Measurements from ENCODE around the gene UGT3A2.

Gene UGT3A2

GRCh38 chr5:36006163-36006562 lies 60.5 kb downstream of the UGT3A2 start:
- no peak for DNase-seq (ENCODE audit: low read depth)

- no peak for DNase-seq (ENCODE audit: low read depth)
Measured at GRCh38 chr5:36001032-36001431, 65.7 kb downstream of the UGT3A2 start.

- DNase-seq (ENCODE audit: low read depth) = no peak
Measured at GRCh38 chr5:35999547-35999946, 67.1 kb downstream of the UGT3A2 start.

- DNase-seq (ENCODE audit: low read depth) = no peak
Measured at GRCh38 chr5:35996076-35996475, 70.6 kb downstream of the UGT3A2 start.

GRCh38 chr5:35990941-35991611 lies 75.6 kb downstream of the UGT3A2 start, which contains the start of gene UGT3A1:
Gene UGT3A1 (minus strand): TSS chr5:35991390. CDS start chr5:35991240, 150 bp downstream.
- no peak for DNase-seq (ENCODE audit: low read depth)

- DNase-seq (ENCODE audit: low read depth) = no peak
Measured at GRCh38 chr5:35990520-35990919, 76.2 kb downstream of the UGT3A2 start.

- DNase-seq (ENCODE audit: low read depth) = no peak
Measured at GRCh38 chr5:35988529-35988928, 78.2 kb downstream of the UGT3A2 start.

- DNase-seq (ENCODE audit: low read depth) = no peak
Measured at GRCh38 chr5:35987776-35988175, 78.9 kb downstream of the UGT3A2 start.

Data from fibroblast of gingiva (primary cell).